SK-N-MC (cell line): ENCODE measurements around the gene MDC1.
"Not testable (repeated sequence)": the region's sequence is repeated elsewhere in the genome, so short reads cannot be mapped to it uniquely, and the experiment has no call there.

ENCODE experiments used
- DNase-seq: peaks from one replicate; pipeline ENCODE4 v3.0.0-alpha.2; 2011; ENCODE audit warnings: low read depth, low spot score
- H3K27ac ChIP-seq: fragments of 200-600 bp; sonication (generic); 2 replicates; pipeline ENCODE4 v1.5.1; 2016; ENCODE audit warnings: mixed run types
- H3K36me3 ChIP-seq: fragments of 200-600 bp; sonication (generic); 2 replicates; pipeline ENCODE4 v1.6.1; 2017; ENCODE audit warnings: antibody characterized with exemption, low read length, mixed read lengths; ENCODE audit not compliant: insufficient read depth
- H3K4me3 ChIP-seq: fragments of 200-600 bp; sonication (generic); 2 replicates; pipeline ENCODE4 v1.5.1; 2016
- H3K9ac ChIP-seq: fragments of 200-600 bp; sonication (generic); 2 replicates; pipeline ENCODE4 v1.8.0; 2017; ENCODE audit warnings: mixed run types, mixed read lengths; ENCODE audit not compliant: insufficient read length
- H3K9me3 ChIP-seq: fragments of 200-600 bp; sonication (generic); 2 replicates; pipeline ENCODE4 v1.6.1; 2017; ENCODE audit warnings: low read depth, mild to moderate bottlenecking, antibody characterized with exemption, low read length, moderate library complexity, mixed read lengths
- EZH2 ChIP-seq: fragments of 200-600 bp; sonication (generic); IDR thresholded peaks from one replicate; pipeline ENCODE4 v1.6.1; 2017; ENCODE audit warnings: antibody characterized with exemption
- FOXP2 ChIP-seq: optimal IDR thresholded peaks from 2 replicates; pipeline ENCODE3; 2011; ENCODE audit warnings: mild to moderate bottlenecking, moderate library complexity; ENCODE audit not compliant: insufficient read depth; ENCODE audit errors: extremely low read length, control extremely low read depth
- POLR2AphosphoS5 ChIP-seq: IDR thresholded peaks from 2 replicates; pipeline ENCODE4 v1.6.1; 2012; ENCODE audit warnings: mild to moderate bottlenecking, low read depth, low read length, borderline replicate concordance

The MDC1 gene, protein sequence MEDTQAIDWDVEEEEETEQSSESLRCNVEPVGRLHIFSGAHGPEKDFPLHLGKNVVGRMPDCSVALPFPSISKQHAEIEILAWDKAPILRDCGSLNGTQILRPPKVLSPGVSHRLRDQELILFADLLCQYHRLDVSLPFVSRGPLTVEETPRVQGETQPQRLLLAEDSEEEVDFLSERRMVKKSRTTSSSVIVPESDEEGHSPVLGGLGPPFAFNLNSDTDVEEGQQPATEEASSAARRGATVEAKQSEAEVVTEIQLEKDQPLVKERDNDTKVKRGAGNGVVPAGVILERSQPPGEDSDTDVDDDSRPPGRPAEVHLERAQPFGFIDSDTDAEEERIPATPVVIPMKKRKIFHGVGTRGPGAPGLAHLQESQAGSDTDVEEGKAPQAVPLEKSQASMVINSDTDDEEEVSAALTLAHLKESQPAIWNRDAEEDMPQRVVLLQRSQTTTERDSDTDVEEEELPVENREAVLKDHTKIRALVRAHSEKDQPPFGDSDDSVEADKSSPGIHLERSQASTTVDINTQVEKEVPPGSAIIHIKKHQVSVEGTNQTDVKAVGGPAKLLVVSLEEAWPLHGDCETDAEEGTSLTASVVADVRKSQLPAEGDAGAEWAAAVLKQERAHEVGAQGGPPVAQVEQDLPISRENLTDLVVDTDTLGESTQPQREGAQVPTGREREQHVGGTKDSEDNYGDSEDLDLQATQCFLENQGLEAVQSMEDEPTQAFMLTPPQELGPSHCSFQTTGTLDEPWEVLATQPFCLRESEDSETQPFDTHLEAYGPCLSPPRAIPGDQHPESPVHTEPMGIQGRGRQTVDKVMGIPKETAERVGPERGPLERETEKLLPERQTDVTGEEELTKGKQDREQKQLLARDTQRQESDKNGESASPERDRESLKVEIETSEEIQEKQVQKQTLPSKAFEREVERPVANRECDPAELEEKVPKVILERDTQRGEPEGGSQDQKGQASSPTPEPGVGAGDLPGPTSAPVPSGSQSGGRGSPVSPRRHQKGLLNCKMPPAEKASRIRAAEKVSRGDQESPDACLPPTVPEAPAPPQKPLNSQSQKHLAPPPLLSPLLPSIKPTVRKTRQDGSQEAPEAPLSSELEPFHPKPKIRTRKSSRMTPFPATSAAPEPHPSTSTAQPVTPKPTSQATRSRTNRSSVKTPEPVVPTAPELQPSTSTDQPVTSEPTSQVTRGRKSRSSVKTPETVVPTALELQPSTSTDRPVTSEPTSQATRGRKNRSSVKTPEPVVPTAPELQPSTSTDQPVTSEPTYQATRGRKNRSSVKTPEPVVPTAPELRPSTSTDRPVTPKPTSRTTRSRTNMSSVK (N-terminal part only)

DNA sequence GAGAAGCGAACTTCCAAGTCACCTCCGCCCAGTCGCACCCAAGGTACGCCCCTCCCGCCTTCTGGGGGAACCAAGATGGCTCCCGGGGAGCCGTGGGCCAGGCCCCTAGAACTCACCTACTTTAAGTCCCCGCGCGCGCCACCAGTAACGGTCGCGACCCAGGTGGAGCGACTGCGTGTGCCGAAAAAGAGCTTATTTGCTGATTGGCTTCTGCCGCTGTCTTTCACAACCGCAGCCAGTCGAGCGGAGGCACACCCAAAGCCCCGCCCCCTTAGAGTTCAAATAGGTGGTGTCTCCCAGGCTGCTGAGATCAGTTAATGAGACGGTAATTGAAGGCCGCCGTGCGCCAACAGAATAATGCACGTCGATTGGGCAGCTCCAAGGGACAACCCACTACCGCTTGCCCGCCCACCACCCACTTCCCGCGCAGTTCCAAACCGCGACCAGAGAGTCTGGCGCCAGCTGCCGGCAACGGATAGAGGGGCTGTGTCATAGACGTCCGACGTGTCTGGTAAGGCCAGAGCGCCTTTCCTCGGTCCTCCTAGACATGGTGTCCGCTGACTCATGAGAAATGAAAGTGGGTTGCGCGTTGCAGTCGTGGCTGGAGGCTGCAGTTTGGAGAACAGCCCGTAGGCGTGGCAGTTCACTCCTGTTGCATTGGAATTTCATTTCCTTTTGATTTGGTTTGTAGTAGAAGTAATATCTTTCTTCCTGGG lies at the start of gene MDC1:
TSS of gene MDC1 (minus strand) at position 153 of the 716 bp plus-strand sequence. CDS start 2,106 bp downstream, outside the sequence.
- Histone ChIP-seq H3K27ac (peak within 1 kb of the TSS; percentile 98), H3K36me3 (peaks cover 48% of the 10 kb centered on the region), H3K9ac (peak within 1 kb of the TSS; percentile 86), H3K4me3 (peak within 1 kb of the TSS; percentile 78), H3K9me3 (no peaks in the 10 kb centered on the region)
- DNase-seq = peak; percentile 99
- TF ChIP-seq FOXP2 (no peak), POLR2AphosphoS5 (peak; percentile 90), EZH2 (no peak)

DNA sequence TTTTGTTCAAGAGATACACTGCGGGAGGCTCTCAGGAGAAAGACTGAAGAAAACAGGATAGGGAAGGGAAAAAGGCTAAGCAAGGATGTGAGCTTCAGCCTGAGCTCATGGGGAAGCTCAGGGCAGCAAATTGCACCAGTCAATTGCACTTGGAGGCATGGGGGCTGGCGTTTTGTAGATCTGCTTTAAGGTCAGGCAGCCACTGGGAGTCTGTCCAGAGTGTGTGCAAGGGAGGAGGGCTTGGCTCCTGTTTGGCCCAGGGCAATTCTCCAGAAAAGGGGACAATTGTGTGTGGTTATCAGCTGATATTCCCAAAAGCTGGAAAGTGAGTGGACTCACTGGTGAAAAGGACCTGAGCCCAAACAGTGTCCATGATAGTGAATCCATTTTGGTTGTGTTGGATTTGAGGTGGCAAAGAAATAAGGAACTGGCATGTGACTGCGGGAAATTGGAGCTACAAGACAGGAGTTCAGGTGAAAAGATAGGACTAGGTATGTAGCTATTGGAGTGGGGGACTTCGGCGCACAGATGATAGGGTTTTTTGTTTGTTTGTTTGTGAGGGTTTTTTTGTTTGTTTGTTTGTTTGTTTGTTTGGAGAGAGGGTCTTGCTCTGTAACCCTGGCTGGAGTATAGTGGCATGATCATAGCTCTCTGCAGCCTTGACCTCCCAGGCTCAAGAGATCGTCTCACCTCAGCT lies 49.5 kb upstream of the MDC1 start:
- Histone ChIP-seq H3K9ac (no peak overlapping the region), H3K36me3 (no peaks in the 10 kb centered on the region)
- no peak for DNase-seq

DNA sequence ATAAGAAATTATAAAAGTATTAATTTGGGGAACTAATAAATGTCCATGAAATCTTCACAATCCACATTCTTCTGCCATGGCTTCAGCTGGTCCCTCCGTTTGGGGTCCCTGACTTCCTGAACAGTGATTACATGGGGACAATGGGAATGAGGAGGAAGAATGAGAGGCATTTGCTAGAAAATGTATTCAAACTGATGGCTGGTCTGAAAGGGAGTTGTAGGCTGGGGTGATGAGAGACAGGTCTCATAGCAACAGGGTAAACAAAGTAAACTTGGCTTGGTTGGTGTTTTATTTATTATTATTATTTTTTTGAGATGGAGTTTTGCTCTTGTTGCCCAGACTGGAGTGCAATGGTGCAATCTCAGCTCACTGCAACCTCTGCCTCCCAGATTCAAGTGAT lies 48.4 kb upstream of the MDC1 start:
- not testable (repeated sequence) for H3K9me3 ChIP-seq, H3K36me3 ChIP-seq, H3K27ac ChIP-seq, H3K4me3 ChIP-seq, DNase-seq, H3K9ac ChIP-seq

More for the DNA sequence above, 49.5 kb upstream of the MDC1 start:
- Histone ChIP-seq H3K9me3 (no peaks in the 10 kb centered on the region), H3K27ac (no peak overlapping the region), H3K4me3 (no peak overlapping the region)
- TF ChIP-seq EZH2 = no peak
- TF ChIP-seq FOXP2 = no peak
- TF ChIP-seq POLR2AphosphoS5 = no peak

DNA sequence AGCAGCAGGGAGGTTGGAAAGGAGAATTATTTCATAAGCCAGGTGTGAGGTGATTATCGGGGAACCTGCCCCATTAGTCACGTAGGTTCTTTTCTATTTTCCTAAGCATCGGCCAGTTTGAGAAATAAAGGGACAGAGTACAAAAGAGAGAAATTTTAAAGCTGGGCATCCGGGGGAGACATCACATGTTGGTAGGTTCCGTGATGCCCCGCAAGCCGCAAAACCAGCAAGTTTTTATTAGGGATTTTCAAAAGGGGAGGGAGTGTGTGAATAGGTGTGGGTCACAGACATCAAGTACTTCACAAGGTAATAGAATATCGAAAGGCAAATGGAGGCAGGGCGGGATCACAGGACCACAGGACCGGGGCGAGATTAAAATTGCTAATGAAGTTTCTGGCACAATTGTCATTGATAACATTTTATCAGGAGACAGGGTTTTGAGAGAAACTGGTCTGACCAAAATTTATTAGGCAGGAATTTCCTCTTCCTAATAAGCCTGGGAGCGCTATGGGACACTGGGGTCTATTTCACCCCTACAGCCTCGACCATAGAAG lies 47.5 kb upstream of the MDC1 start:
- not testable (repeated sequence) for H3K9me3 ChIP-seq, DNase-seq, H3K27ac ChIP-seq, H3K4me3 ChIP-seq, H3K36me3 ChIP-seq, H3K9ac ChIP-seq

DNA sequence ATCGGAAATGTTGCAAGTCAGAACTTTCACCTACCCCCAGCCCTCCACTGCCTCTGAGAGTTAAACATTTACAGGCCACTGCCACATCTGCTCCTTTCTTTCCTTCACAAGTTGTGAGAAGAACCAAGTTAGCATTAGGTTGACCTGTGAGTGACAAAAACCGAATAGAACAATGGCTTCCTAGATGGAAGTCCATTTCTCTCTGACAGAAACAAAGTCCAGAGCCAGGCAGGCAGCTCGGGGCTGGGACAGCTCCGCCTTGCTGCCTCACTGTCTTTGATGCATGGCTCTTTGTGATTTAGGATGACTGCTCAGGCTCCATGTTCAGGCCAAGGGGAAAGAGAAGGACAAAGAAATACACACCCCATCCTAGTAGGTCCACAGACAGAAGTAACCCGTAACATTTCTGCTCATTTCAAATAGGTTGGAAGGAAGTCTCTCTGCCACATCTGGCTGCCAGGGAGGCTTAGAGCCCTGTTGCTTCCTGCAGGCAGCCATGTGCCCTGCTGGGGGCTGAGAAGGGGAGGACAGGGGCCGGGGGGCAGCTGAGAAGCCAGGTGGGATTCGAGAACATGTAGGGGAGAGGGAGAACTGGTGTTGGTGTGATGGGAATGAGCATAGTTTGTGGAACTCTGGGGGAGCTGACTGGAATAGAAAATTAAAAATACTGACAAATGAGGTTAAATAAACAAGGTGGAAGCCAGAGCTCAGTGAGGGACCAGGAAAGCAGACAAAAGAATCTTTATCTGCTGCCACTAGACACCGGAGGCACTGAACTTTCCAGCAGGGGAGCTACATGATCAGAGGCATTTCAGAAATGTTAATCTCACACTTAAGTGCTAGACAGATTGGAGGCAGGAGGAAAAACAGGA lies 46.8 kb upstream of the MDC1 start:
- H3K27ac ChIP-seq = no peak overlapping the region; the same call in 1 of the 2 replicates
- no peak overlapping the region for H3K4me3 ChIP-seq
- no peaks in the 10 kb centered on the region for H3K9me3 ChIP-seq
- TF ChIP-seq EZH2 = no peak
- no peak for TF ChIP-seq POLR2AphosphoS5
- no peak for TF ChIP-seq FOXP2
- H3K36me3 ChIP-seq = no peaks in the 10 kb centered on the region
- H3K9ac ChIP-seq = no peak overlapping the region
- DNase-seq = no peak

DNA sequence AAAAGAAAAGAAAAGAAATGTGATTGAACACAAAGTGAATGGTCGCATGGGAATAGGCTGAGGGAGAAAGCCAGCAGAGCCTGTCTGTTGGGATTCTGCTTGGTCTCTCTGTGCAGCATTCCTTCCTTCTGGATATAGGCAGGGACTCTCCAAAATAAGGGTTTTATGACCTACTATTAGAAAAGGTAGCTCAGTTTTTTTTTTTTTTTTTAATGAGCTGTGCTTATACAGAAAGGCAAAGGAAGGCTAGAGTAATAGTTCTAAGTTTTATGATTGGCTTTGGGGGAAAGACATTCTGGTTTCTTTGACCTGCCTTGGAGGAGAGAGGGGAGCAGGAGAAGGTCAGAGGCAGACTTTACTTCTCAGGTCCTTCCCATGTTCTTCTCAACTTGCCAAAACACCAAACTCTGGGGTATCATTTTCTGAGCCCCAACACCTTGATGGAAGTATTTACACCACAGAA lies 46.1 kb upstream of the MDC1 start:
- Histone ChIP-seq H3K9me3 (no peaks in the 10 kb centered on the region), H3K27ac (no peak overlapping the region)

More for the DNA sequence above, 46.1 kb upstream of the MDC1 start:
- Histone ChIP-seq H3K4me3 (no peak overlapping the region), H3K9ac (no peak overlapping the region), H3K36me3 (no peaks in the 10 kb centered on the region)
- no peak for DNase-seq
- TF ChIP-seq POLR2AphosphoS5 (no peak), FOXP2 (no peak), EZH2 (no peak)
